ENCODE data around the gene SLC27A4. TPM values are rescaled to one million over a fixed set of nuclear protein-coding genes. Genes with fewer than 3 reads are reported as not detected.

SLC27A4 gene
- total RNA-seq, 1 donor from 2014 or later = 32.0 TPM

GRCh38 chr9:128358861-128359260, 18.5 kb downstream of the SLC27A4 start:
- Mint-ChIP-seq H3K4me3 (ENCODE audit: low read depth) (no peak overlapping the region), H3K4me1 (ENCODE audit: low read depth) (peaks cover 10% of the 10 kb centered on the region), H3K36me3 (ENCODE audit: low read depth) (peaks cover 19% of the 10 kb centered on the region), H3K27me3 (ENCODE audit: low read depth) (no peaks in the 10 kb centered on the region), H3K9me3 (no peaks in the 10 kb centered on the region), H3K27ac (no peak overlapping the region)
- no peak for DNase-seq (ENCODE audit: low spot score)
- intact Hi-C loops (cut with micrococcal nuclease) = no loop called here

- H3K4me1 Mint-ChIP-seq (ENCODE audit: low read depth) = peaks cover 13% of the 10 kb centered on the region
- no peak overlapping the region for H3K27ac Mint-ChIP-seq
- H3K9me3 Mint-ChIP-seq = no peaks in the 10 kb centered on the region
- peaks cover 12% of the 10 kb centered on the region for H3K36me3 Mint-ChIP-seq (ENCODE audit: low read depth)
- intact Hi-C loops (cut with micrococcal nuclease) = no loop called here
- H3K4me3 Mint-ChIP-seq (ENCODE audit: low read depth) = no peak overlapping the region
- no peak for DNase-seq (ENCODE audit: low spot score)
- no peaks in the 10 kb centered on the region for H3K27me3 Mint-ChIP-seq (ENCODE audit: low read depth)
Measured at GRCh38 chr9:128360826-128361225, 20.5 kb downstream of the SLC27A4 start.

DNA sequence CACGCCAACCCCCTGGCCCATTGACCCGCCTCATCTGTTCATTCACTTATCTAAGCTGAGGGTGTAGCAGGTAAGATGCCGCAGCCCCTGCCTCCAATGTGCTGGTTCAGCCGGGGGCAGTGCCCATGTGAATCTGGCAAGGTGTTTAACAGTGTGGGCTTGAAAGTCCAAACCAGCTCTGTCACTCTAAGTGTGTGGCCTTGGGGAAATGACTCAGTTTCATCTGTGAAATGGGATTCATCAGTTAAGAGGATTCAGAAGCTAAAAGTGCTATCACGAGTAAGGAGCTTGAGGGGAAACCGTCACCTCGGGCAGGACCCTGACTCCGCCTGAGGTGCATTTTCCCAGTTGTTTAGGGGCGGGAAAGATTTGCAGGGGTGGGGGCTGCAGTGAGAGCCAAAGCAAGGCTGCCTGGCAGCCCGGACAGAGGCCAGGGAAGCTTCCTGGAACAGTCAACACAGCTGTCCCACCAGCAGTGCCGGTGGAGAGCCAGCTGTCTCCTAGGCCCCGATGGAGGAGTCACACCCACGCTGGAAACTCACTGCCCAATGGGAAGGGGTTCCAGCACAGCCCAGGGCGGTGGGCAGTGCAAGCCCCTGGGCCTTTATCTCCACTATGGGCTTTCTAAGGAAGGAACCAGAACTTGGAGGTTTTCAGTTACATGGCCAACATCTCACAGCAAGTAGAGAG, 21.1 kb downstream of the SLC27A4 start:
- peaks cover 13% of the 10 kb centered on the region for H3K4me1 Mint-ChIP-seq (ENCODE audit: low read depth)
- no peak for DNase-seq (ENCODE audit: low spot score)

DNA sequence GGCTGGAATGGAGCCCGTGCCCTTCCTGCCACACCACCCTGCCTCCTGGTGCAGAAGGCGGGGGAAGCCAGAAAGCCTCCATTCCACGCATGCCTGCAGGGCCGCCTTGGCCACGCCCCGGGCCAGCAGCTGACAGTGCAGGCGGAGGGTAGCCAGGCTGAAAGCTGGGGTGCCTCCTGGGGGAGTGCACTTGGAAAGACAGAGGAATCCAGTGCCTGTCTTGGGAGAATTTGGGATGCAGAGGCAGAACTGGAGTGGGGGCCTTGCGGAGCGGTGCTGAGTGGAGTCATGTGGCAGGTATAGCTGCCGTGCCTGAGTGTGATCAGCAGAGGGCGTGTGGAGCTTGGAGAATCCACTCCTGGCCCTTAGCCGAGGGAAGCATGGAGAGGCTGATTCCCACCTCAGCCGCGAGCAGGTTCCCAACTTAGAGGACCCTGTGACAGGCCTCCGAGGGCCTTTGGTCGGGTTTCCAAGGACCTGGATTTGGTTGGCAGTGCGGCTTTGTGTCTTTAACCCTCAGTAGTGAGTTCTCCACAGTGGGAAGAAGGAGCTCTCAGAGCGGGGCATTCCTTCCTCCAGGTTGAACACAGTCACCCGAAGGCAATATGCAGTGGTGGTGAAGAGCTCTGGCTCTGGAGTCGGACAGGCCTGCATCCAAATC, 21.8 kb downstream of the SLC27A4 start:
- peak overlapping the region; percentile 74 for H3K4me3 Mint-ChIP-seq (ENCODE audit: low read depth)
- H3K27me3 Mint-ChIP-seq (ENCODE audit: low read depth) = no peaks in the 10 kb centered on the region
- peaks cover 7% of the 10 kb centered on the region for H3K36me3 Mint-ChIP-seq (ENCODE audit: low read depth)
- H3K27ac Mint-ChIP-seq = no peak overlapping the region
- intact Hi-C loops (cut with micrococcal nuclease) = loop anchor here (1.0 kb wide), 1 partner anchor 50 kb away; no protein-coding TSS in a partner anchor
- peak; percentile 63 for DNase-seq (ENCODE audit: low spot score)
- no peaks in the 10 kb centered on the region for H3K9me3 Mint-ChIP-seq
- peaks cover 13% of the 10 kb centered on the region for H3K4me1 Mint-ChIP-seq (ENCODE audit: low read depth)

More for the DNA sequence above, 21.1 kb downstream of the SLC27A4 start:
- intact Hi-C loops (cut with micrococcal nuclease) = no loop called here
- peak overlapping the region; percentile 36 for H3K27ac Mint-ChIP-seq
- no peaks in the 10 kb centered on the region for H3K27me3 Mint-ChIP-seq (ENCODE audit: low read depth)
- peaks cover 7% of the 10 kb centered on the region for H3K36me3 Mint-ChIP-seq (ENCODE audit: low read depth)
- H3K9me3 Mint-ChIP-seq = no peaks in the 10 kb centered on the region
- H3K4me3 Mint-ChIP-seq (ENCODE audit: low read depth) = peak overlapping the region; percentile 74

- Mint-ChIP-seq H3K27me3 (ENCODE audit: low read depth) (no peaks in the 10 kb centered on the region), H3K9me3 (no peaks in the 10 kb centered on the region), H3K27ac (no peak overlapping the region), H3K4me3 (ENCODE audit: low read depth) (no peak overlapping the region), H3K36me3 (ENCODE audit: low read depth) (peaks cover 3% of the 10 kb centered on the region), H3K4me1 (ENCODE audit: low read depth) (peaks cover 13% of the 10 kb centered on the region)
- no peak for DNase-seq (ENCODE audit: low spot score)
- intact Hi-C loops (cut with micrococcal nuclease) = loop anchor here (1.0 kb wide), 1 partner anchor 50 kb away; no protein-coding TSS in a partner anchor
Measured at GRCh38 chr9:128362774-128363173, 22.4 kb downstream of the SLC27A4 start.

- no peak for DNase-seq (ENCODE audit: low spot score)
- Mint-ChIP-seq H3K4me3 (ENCODE audit: low read depth) (no peak overlapping the region), H3K27me3 (ENCODE audit: low read depth) (no peaks in the 10 kb centered on the region), H3K9me3 (no peaks in the 10 kb centered on the region), H3K4me1 (ENCODE audit: low read depth) (peaks cover 18% of the 10 kb centered on the region), H3K36me3 (ENCODE audit: low read depth) (peaks cover 3% of the 10 kb centered on the region), H3K27ac (no peak overlapping the region)
- intact Hi-C loops (cut with micrococcal nuclease) = no loop called here
Measured at GRCh38 chr9:128365525-128365924, 25.2 kb downstream of the SLC27A4 start.

DNA sequence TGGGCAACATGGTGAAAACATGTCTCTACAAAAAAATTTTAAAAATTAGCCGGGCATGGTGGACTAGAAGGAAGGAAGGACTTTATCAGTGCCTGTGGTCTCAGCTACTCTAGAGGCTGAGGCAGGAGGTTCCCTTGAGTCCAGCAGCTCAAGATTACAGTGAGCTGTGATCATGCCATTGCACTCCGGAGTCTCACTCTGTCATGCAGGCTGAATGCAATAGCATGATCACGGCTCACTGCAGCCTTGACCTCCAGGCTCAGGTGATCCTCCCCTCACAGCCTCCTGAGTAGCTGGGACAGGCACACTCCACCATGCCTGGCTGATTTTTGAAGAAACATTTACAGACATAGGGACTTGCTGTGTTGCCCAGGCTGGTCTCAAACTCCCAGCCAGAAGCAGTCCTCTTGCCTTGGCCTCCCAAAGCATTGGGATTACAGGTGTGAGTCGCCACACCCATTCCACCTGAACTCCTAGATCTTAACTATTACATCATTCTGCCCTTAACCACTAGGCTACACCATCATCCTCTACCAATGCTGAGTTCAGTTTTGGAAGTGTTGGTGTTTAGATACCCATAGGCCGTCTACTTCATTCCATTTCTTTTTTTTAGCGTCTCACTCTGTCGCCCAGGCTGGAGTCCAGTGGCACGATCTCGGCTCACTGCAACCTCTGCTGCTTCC, 28.8 kb downstream of the SLC27A4 start:
- peaks cover 29% of the 10 kb centered on the region for H3K4me1 Mint-ChIP-seq (ENCODE audit: low read depth)
- no peaks in the 10 kb centered on the region for H3K9me3 Mint-ChIP-seq
- no peak for DNase-seq (ENCODE audit: low spot score)
- intact Hi-C loops (cut with micrococcal nuclease) = no loop called here
- H3K4me3 Mint-ChIP-seq (ENCODE audit: low read depth) = peak overlapping the region; percentile 26
- H3K27ac Mint-ChIP-seq = no peak overlapping the region
- peaks cover 24% of the 10 kb centered on the region for H3K36me3 Mint-ChIP-seq (ENCODE audit: low read depth)
- H3K27me3 Mint-ChIP-seq (ENCODE audit: low read depth) = no peaks in the 10 kb centered on the region

DNA sequence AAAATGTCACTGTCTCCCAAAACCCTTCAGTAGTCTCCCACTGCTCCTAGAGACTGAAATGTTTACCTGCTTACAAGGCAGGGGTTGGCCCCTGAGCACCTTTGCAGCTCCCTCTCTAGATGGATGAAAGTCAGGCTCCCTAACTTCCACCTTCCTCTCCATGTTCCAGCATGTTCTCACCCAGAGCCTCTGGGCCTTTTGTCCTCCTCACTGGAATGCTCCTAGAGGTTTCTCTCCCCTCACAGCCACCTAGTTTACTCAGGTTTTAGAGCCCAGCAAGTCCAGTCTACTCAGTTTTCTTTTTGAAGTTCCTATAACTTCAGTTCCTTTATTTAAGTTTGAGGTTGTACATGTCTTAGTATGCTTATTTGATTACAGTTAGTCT, 30.0 kb downstream of the SLC27A4 start:
- intact Hi-C loops (cut with micrococcal nuclease) = no loop called here
- Mint-ChIP-seq H3K4me3 (ENCODE audit: low read depth) (peak overlapping the region; percentile 95), H3K36me3 (ENCODE audit: low read depth) (peaks cover 28% of the 10 kb centered on the region), H3K27me3 (ENCODE audit: low read depth) (no peaks in the 10 kb centered on the region), H3K9me3 (no peaks in the 10 kb centered on the region), H3K27ac (peak overlapping the region; percentile 82), H3K4me1 (ENCODE audit: low read depth) (peaks cover 29% of the 10 kb centered on the region)
- DNase-seq (ENCODE audit: low spot score) = no peak

DNA sequence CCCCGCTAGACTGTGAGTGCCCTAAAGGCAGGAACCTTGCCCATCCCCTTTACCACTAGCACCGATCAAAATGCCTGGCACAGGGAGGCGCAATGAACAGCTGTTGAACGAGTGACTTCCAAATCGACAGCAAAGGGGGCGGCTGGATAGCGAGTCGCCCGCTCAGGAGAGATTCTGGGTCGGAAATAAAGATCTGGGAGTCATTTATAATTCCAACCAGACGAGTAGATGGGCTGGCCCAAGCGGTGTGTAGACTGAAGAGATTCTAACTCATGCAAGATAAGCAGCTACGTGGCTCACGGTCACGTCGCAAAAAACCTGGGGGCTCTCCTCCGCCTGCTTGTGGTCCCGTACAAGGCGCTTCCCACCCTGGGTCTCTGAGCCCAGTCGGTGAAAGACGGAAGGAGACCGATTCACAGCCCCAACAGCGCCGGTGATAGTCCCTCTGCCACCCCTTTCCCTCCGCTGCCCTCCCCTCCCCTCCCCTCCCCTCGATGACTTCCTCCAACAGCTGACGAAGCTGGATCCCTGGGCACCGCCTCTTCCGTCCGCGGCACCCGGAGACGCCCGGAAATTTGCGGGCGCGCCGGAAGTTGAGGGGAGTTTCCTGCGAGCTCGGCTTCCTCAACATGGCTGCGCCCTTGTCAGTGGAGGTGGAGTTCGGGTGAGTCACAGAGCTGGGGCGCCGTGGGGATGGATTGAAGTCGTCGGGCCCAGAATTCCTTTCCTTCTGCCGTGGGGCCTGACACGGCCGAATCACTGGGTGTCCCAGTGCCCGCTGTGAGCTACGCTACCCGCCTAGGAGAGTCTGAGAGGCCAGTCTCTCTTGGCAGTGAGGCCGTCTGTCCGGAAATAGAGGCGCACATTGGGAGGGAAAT, 30.7 kb downstream of the SLC27A4 start, which contains the start of gene URM1:
TSS of gene URM1 (plus strand) at position 623 of the 878 bp plus-strand sequence. CDS start at position 630, 7 bp downstream.
- DNase-seq (ENCODE audit: low spot score) = peak; percentile 96
- H3K27me3 Mint-ChIP-seq (ENCODE audit: low read depth) = no peaks in the 10 kb centered on the region
- H3K36me3 Mint-ChIP-seq (ENCODE audit: low read depth) = peaks cover 31% of the 10 kb centered on the region
- H3K27ac Mint-ChIP-seq = peak within 1 kb of the TSS; percentile 82
- peaks cover 29% of the 10 kb centered on the region for H3K4me1 Mint-ChIP-seq (ENCODE audit: low read depth)
- intact Hi-C loops (cut with micrococcal nuclease) = loop anchor here (1.0 kb wide), 1 partner anchor 49 kb away; the partner anchor contains the start of genes COQ4 and TRUB2
- peak within 1 kb of the TSS; percentile 95 for H3K4me3 Mint-ChIP-seq (ENCODE audit: low read depth)
- no peaks in the 10 kb centered on the region for H3K9me3 Mint-ChIP-seq

DNA sequence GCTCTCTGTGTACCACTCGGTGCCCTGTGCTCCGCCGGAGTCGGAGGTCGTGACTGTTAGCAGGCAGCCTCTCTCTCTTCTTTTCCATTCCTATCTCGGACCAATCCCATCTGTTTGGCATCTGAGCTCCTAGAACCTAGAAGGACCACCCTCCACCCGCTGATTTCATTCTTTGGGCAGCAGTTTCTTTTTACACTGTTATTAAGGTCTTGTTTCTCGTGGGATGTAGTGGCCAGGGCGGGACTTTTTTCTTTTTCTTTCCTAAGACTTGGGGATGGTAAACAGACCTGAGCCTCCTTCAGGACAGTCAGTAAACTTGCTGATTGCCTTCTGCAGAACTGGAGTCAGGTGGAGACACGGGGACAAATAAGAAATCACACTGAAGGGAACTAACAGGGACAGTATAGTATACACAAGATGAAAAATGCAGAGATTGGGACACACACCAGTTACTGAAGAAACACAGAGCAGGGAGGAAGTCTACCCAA, 31.3 kb downstream of the SLC27A4 start:
- Mint-ChIP-seq H3K4me1 (ENCODE audit: low read depth) (peaks cover 29% of the 10 kb centered on the region), H3K9me3 (no peaks in the 10 kb centered on the region), H3K36me3 (ENCODE audit: low read depth) (peaks cover 31% of the 10 kb centered on the region), H3K4me3 (ENCODE audit: low read depth) (peak overlapping the region; percentile 95), H3K27ac (peak overlapping the region; percentile 82), H3K27me3 (ENCODE audit: low read depth) (no peaks in the 10 kb centered on the region)
- no peak for DNase-seq (ENCODE audit: low spot score)
- intact Hi-C loops (cut with micrococcal nuclease) = loop anchor here (1.0 kb wide), 1 partner anchor 49 kb away; the partner anchor contains the start of genes COQ4 and TRUB2

DNA sequence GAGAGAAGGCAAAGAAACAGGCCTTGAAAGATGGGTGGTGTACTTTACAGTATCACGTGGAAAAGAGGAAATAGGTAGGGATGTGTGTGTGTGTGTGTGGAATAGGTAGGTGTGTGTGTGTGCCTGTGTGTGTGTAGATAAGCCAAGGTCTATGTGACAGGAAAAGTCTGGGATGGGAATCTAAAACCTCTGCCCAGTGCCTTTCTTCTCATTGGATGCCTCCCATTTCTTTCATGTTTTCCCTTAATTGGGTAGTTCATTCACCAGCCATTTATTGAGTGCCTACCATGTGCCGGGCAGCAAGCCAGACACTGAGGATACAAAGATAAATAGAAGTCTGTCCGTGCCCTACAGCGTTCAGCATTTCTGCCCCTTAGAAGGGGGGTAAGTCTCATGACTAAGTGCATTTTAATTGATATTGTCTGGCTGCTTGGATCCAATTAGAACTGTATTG, 31.9 kb downstream of the SLC27A4 start:
- H3K36me3 Mint-ChIP-seq (ENCODE audit: low read depth) = peaks cover 34% of the 10 kb centered on the region
- no peak for DNase-seq (ENCODE audit: low spot score)
- peak overlapping the region; percentile 82 for H3K27ac Mint-ChIP-seq
- H3K4me1 Mint-ChIP-seq (ENCODE audit: low read depth) = peaks cover 29% of the 10 kb centered on the region
- intact Hi-C loops (cut with micrococcal nuclease) = no loop called here
- H3K9me3 Mint-ChIP-seq = no peaks in the 10 kb centered on the region
- peak overlapping the region; percentile 95 for H3K4me3 Mint-ChIP-seq (ENCODE audit: low read depth)
- no peaks in the 10 kb centered on the region for H3K27me3 Mint-ChIP-seq (ENCODE audit: low read depth)

GRCh38 chr9:128372784-128373183, 32.5 kb downstream of the SLC27A4 start:
- peaks cover 37% of the 10 kb centered on the region for H3K36me3 Mint-ChIP-seq (ENCODE audit: low read depth)
- H3K27me3 Mint-ChIP-seq (ENCODE audit: low read depth) = no peaks in the 10 kb centered on the region
- no peaks in the 10 kb centered on the region for H3K9me3 Mint-ChIP-seq
- intact Hi-C loops (cut with micrococcal nuclease) = no loop called here
- peak overlapping the region; percentile 95 for H3K4me3 Mint-ChIP-seq (ENCODE audit: low read depth)
- peak overlapping the region; percentile 71 for H3K27ac Mint-ChIP-seq
- DNase-seq (ENCODE audit: low spot score) = no peak
- peaks cover 29% of the 10 kb centered on the region for H3K4me1 Mint-ChIP-seq (ENCODE audit: low read depth)

Measured in activated T-helper 2 cell treated with anti-CD3 and anti-CD28 coated beads, Interferon-gamma antibody, Interleukin-2, Interleukin-4, amounts not matched to agents 10 μg/mL and 5 μg/mL and 100 μg/mL, durations not matched to agents 14 hours and 24 hours and 36 hours (primary cell).